HG02884 (cell line): ENCODE measurements around the gene PHOX2A.
"Not testable (repeated sequence)": the region's sequence is repeated elsewhere in the genome, so short reads cannot be mapped to it uniquely, and the experiment has no call there.

Experiments used
- ATAC-seq: cut with Tn5 transposase; IDR thresholded peaks from one replicate; pipeline ENCODE4 v1.9.1; 2021; ENCODE audit warnings: mild to moderate bottlenecking, moderate library complexity; ENCODE audit not compliant: unreplicated experiment

The PHOX2A gene

GRCh38 chr11:72223615-72224563 is 20.1 kb downstream of the PHOX2A start:
- ATAC-seq: peak; percentile 35

- peak; percentile 56 for ATAC-seq
Observed at GRCh38 chr11:72222907-72223614, 20.9 kb downstream of the PHOX2A start.

GRCh38 chr11:72222106-72222891 is 21.7 kb downstream of the PHOX2A start:
- no peak for ATAC-seq

- ATAC-seq: no peak
Observed at GRCh38 chr11:72221386-72222075, 22.4 kb downstream of the PHOX2A start.

- ATAC-seq: no peak
Observed at GRCh38 chr11:72220696-72221363, 23.1 kb downstream of the PHOX2A start.

- ATAC-seq: no peak
Observed at GRCh38 chr11:72218251-72218745, 25.7 kb downstream of the PHOX2A start.

GRCh38 chr11:72217841-72218240 is 26.1 kb downstream of the PHOX2A start:
- ATAC-seq: no peak

GRCh38 chr11:72216638-72217037 is 27.3 kb downstream of the PHOX2A start, which contains the start of gene FOLR2:
TSS of gene FOLR2 (plus strand) at chr11:72216794. CDS start at chr11:72218585, 1,791 bp downstream.
- no peak for ATAC-seq

GRCh38 chr11:72209101-72209500 is 34.9 kb downstream of the PHOX2A start:
- ATAC-seq: no peak

GRCh38 chr11:72208281-72208680 is 35.7 kb downstream of the PHOX2A start:
- ATAC-seq: no peak

- ATAC-seq: not testable (repeated sequence)
Observed at GRCh38 chr11:72206794-72207193, 37.2 kb downstream of the PHOX2A start.

GRCh38 chr11:72204886-72205285 is 39.1 kb downstream of the PHOX2A start:
- ATAC-seq: no peak

- no peak for ATAC-seq
Observed at GRCh38 chr11:72203163-72203562, 40.8 kb downstream of the PHOX2A start.

GRCh38 chr11:72202571-72202970 is 41.4 kb downstream of the PHOX2A start:
- no peak for ATAC-seq

GRCh38 chr11:72201445-72201844 is 42.5 kb downstream of the PHOX2A start:
- ATAC-seq: not testable (repeated sequence)

GRCh38 chr11:72195518-72196270 is 48.3 kb downstream of the PHOX2A start:
- no peak for ATAC-seq

GRCh38 chr11:72191961-72192381 is 52.0 kb downstream of the PHOX2A start, which contains the start of gene FOLR1:
TSS of gene FOLR1 (plus strand) at chr11:72192140. CDS start at chr11:72192174, 34 bp downstream.
- no peak for ATAC-seq

- ATAC-seq: no peak
Observed at GRCh38 chr11:72190631-72191071, 53.3 kb downstream of the PHOX2A start.
